Heart right ventricle (tissue), 16 donors: ENCODE results near the gene MEX3C. TPM values are rescaled to one million over a fixed set of nuclear protein-coding genes. Genes with fewer than 3 reads are reported as not detected.

Experiments
- ATAC-seq, 8 donors: fragments of 200-7000 bp; cut with Tn5 transposase; one replicate each; pipeline ENCODE4 v1.9.1; 2020; ENCODE audit warnings: mild to moderate bottlenecking in 8 of 8, moderate library complexity in 8 of 8, moderate number of reproducible peaks in 1 of 8
- DNase-seq, 2 donors: peaks; one replicate each; pipeline ENCODE4 v3.0.0-alpha.2; 2020
- H3K27ac ChIP-seq, 10 donors: fragments of 200-600 bp; sonication (generic) in 2 of 10; one replicate each; pipeline versions ENCODE4 v1.5.0 to v1.8.0; 2020 to 2022; ENCODE audit warnings: mild to moderate bottlenecking in 3 of 10
- H3K27me3 ChIP-seq, 7 donors: fragments of 200-600 bp; one replicate each; pipeline ENCODE4 v1.8.0; 2021 to 2022; ENCODE audit warnings: mild to moderate bottlenecking in 2 of 7
- H3K36me3 ChIP-seq, 9 donors: fragments of 200-600 bp; sonication (generic) in 1 of 9; one replicate each; pipeline versions ENCODE4 v1.5.0 to v1.8.0; 2020 to 2022; ENCODE audit warnings: mild to moderate bottlenecking in 2 of 9
- H3K4me1 ChIP-seq, 9 donors: fragments of 200-600 bp; sonication (generic) in 1 of 9; one replicate each; pipeline versions ENCODE4 v1.5.0 to v1.8.0; 2020 to 2022; ENCODE audit warnings: mild to moderate bottlenecking in 4 of 9
- H3K4me3 ChIP-seq, 10 donors: fragments of 200-600 bp; sonication (generic) in 2 of 10; one replicate each; pipeline versions ENCODE4 v1.5.0 to v1.8.0; 2020 to 2022; ENCODE audit warnings: mild to moderate bottlenecking in 7 of 10, moderate library complexity in 2 of 10
- H3K9me3 ChIP-seq, 11 donors: fragments of 200-600 bp in 10 of 11; sonication (generic) in 2 of 11; one replicate each; pipeline versions ENCODE4 v1.5.0 to v1.8.0; 2013 to 2022; ENCODE audit warnings: mild to moderate bottlenecking in 2 of 11, control low read depth in 1 of 11, moderate library complexity in 1 of 11
- CTCF ChIP-seq, 9 donors: fragments of 200-600 bp; sonication (generic) in 2 of 9; IDR thresholded peaks; one replicate each; pipeline versions ENCODE4 v1.5.0 to v1.8.0; 2021 to 2022; ENCODE audit warnings: antibody characterized with exemption in 9 of 9, mild to moderate bottlenecking in 5 of 9, moderate library complexity in 1 of 9
- WGBS, 2 donors: extraction: QIAGEN DNeasy Blood & Tissue Kit; methylation state at CpG; one replicate each; pipeline ENCODE4 v1.1.7; 2013; ENCODE audit warnings: inconsistent platforms in 1 of 2; 5-methylcytosine and 5-hydroxymethylcytosine counted together
- intact Hi-C, 10 donors: fragments of 100-400 bp; cut with DNase I; formaldehyde crosslinking; loops; one replicate each; pipeline versions ENCODE4 v1.11.1 to v1.14.2; 2022
- polyA plus RNA-seq, 2 donors: library from polyadenylated mRNA; stranded (reverse); fragments of 200-250 nt; gene quantifications; one replicate each; pipeline ENCODE4 v1.2.3, GENCODE V29; 2013
- total RNA-seq, 10 donors: library from RNA; stranded (reverse); fragmentation: NEBNext Ultra II Directional in 3 of 10; extraction: Animal tissue kit (Norgen Biotek cat#: 25700) in 3 of 10; gene quantifications; one replicate each; pipeline versions ENCODE4 v1.2.1 to v1.2.4, GENCODE V29; 2021 to 2023
- donor health status: Arrhythmogenic right ventricular cardiomyopathy.
- donor health status: ischemic (EF 13 %, LVEDD 7.1; RV severe dilation, severe dysfunction).
- donor health status: healthy with polysubstance abuse.
- donor health status: DM: no; HTN: yes; CAD: no.
- donor health status: DM: no; HTN: no; CAD: no.
- donor health status: ischemic (EF 25% LVEDD 6.9; RV normal size, moderate dysfunction).
- donor health status: ischemic (EF 25% LVEDD 5.7; RV mildly dilated, moderate dysfunction).
- donor health status: healthy.
- donor health status: DM: yes; HTN: yes; CAD: no.
- donor health status: Ischemic cardiomyopathy.
- donor health status: ischemic (EF 35%, LVEDD 5.7; RV mildly dilated, moderate dysfunction).
- donor health status: nonischemic (EF 11% LVEDD 7.7; RV severe dilation, severe dysfunction).
- donor health status: DM: yes; HTN: yes; CAD: no.
- donor health status: PGD.
- donor health status: ischemic (EF 29% LVEDD 5.4; RV normal size, mild dysfunction).
- donor health status: nonischemic (EF 23%, LVEDD 6.1; RV moderate dilation, normal function).

MEX3C gene
- total and polyA plus RNA-seq, 12 donors = 6.8 to 24.2 (median 19.4) TPM

GRCh38 chr18:51135364-51135763 lies 62.1 kb downstream of the MEX3C start:
- intact Hi-C loops = loop anchor here in 1 of 10 donors (10.0 kb wide), 1 partner anchor 59 kb away; the partner anchor contains the start of gene MEX3C
- Histone ChIP-seq H3K9me3 (no peaks in the 10 kb centered on the region), H3K4me1 (no peaks in the 10 kb centered on the region), H3K36me3 (no peaks in the 10 kb centered on the region), H3K27ac (no peak overlapping the region), H3K27me3 (no peaks in the 10 kb centered on the region), H3K4me3 (no peak overlapping the region)
- no peak for DNase-seq
- ATAC-seq = no peak
- TF ChIP-seq CTCF (IDR thresholded peaks at IDR 0.05) = no peak
- 80 to 83% methylated on average over 9 of the region's 9 CpGs for WGBS, 2 donors

- 91 to 93% methylated on average over 4 of the region's 4 CpGs for WGBS, 2 donors
- no peak for TF ChIP-seq CTCF (IDR thresholded peaks at IDR 0.05)
- Histone ChIP-seq H3K27me3 (no peaks in the 10 kb centered on the region), H3K4me1 (no peaks in the 10 kb centered on the region), H3K36me3 (no peaks in the 10 kb centered on the region), H3K27ac (no peak overlapping the region), H3K4me3 (no peak overlapping the region), H3K9me3 (no peaks in the 10 kb centered on the region)
- no peak for ATAC-seq
- DNase-seq = no peak
- intact Hi-C loops = loop anchor here in 1 of 10 donors (10.0 kb wide), 1 partner anchor 60 kb away; the partner anchor contains the start of gene MEX3C
Observed at GRCh38 chr18:51134721-51135120, 62.8 kb downstream of the MEX3C start.

GRCh38 chr18:51133580-51134160 lies 63.8 kb downstream of the MEX3C start:
- WGBS, 2 donors = 66 to 70% methylated on average over 12 of the region's 12 CpGs
- no peak overlapping the region for H3K4me3 ChIP-seq
- H3K4me1 ChIP-seq = no peaks in the 10 kb centered on the region
- ATAC-seq (peak in 2 of 8 donors; percentile 34 to 62), DNase-seq (peak in 1 of 2 donors; percentile 34)
- no peak for TF ChIP-seq CTCF (IDR thresholded peaks at IDR 0.05)
- H3K36me3 ChIP-seq = no peaks in the 10 kb centered on the region
- no peak overlapping the region for H3K27ac ChIP-seq
- intact Hi-C loops = loop anchor here in 1 of 10 donors (10.0 kb wide), 1 partner anchor 61 kb away; the partner anchor contains the start of gene MEX3C
- no peaks in the 10 kb centered on the region for H3K9me3 ChIP-seq
- no peaks in the 10 kb centered on the region for H3K27me3 ChIP-seq

DNA sequence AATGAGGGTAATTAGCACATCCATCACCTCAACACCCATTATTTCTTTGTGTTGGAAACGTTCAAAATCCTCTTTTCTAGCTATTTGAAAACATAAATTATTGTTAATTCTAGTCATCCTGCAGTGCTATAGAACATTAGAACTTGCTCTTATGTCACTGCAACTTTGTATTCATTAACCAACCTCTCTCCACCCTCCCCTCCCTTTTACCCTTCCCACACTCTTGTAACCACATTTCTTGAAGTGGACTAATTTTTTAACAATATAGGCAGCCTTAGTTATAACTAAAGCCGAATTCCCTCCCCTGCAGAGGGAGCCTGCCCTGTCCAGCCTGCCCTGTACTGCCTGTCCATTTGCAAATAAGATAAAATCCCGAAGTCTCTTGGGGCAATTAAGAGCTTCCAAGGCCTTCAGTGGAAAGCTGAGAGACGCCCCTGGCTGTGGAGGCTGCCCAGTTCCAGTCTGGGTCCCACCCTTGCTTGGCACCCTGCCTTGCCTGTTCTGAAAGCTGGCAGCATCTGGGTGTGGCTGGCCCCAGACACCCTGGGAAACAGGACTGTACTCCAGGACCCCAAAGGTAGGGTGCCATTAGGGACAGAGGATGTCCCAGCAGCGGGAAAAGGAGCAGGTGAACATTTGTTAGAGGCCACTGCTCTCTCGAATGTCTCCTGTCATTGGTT lies 65.1 kb downstream of the MEX3C start:
- TF ChIP-seq CTCF (IDR thresholded peaks at IDR 0.05) = no peak
- DNase-seq (no peak), ATAC-seq (no peak)
- H3K9me3 ChIP-seq = no peaks in the 10 kb centered on the region
- no peaks in the 10 kb centered on the region for H3K4me1 ChIP-seq
- H3K4me3 ChIP-seq = no peak overlapping the region
- H3K27me3 ChIP-seq = no peaks in the 10 kb centered on the region
- WGBS, 2 donors = 83 to 88% methylated on average over 6 of the region's 6 CpGs
- intact Hi-C loops = loop anchor here in 1 of 10 donors (10.0 kb wide), 1 partner anchor 62 kb away; the partner anchor contains the start of gene MEX3C
- H3K27ac ChIP-seq = no peak overlapping the region
- H3K36me3 ChIP-seq = no peaks in the 10 kb centered on the region
